Measurements from ENCODE around the gene HOXA11. TPM values are rescaled to one million over a fixed set of nuclear protein-coding genes. Genes with fewer than 3 reads are reported as not detected.

HOXA11 gene
- total RNA-seq, 1 donor from 2014 or later = not detected

- DNase-seq (ENCODE audit: low spot score) = no peak
- Mint-ChIP-seq H3K27ac (ENCODE audit: unreplicated experiment) (no peak within 1 kb of the TSS), H3K9me3 (ENCODE audit: unreplicated experiment) (no peaks in the 10 kb centered on the region), H3K4me1 (ENCODE audit: unreplicated experiment) (peaks cover 26% of the 10 kb centered on the region), H3K27me3 (ENCODE audit: unreplicated experiment) (peaks cover 26% of the 10 kb centered on the region), H3K4me3 (ENCODE audit: unreplicated experiment) (peak within 1 kb of the TSS; percentile 88), H3K36me3 (ENCODE audit: low read depth, unreplicated experiment) (no peaks in the 10 kb centered on the region)
- TF ChIP-seq CTCF (IDR thresholded peaks at IDR 0.05; ENCODE audit: unreplicated experiment) = no peak
Observed at GRCh38 chr7:27199849-27200760, 15.1 kb upstream of the HOXA11 start, which contains the start of gene HOXA13. HOXA13 (minus strand) TSS chr7:27200091; CDS start chr7:27200077, 14 bp downstream.

- H3K4me3 Mint-ChIP-seq (ENCODE audit: unreplicated experiment) = no peak overlapping the region
- no peak for TF ChIP-seq CTCF (IDR thresholded peaks at IDR 0.05; ENCODE audit: unreplicated experiment)
- peaks cover 22% of the 10 kb centered on the region for H3K4me1 Mint-ChIP-seq (ENCODE audit: unreplicated experiment)
- no peak for DNase-seq (ENCODE audit: low spot score)
- no peaks in the 10 kb centered on the region for H3K9me3 Mint-ChIP-seq (ENCODE audit: unreplicated experiment)
- no peaks in the 10 kb centered on the region for H3K36me3 Mint-ChIP-seq (ENCODE audit: low read depth, unreplicated experiment)
- peaks cover 27% of the 10 kb centered on the region for H3K27me3 Mint-ChIP-seq (ENCODE audit: unreplicated experiment)
- H3K27ac Mint-ChIP-seq (ENCODE audit: unreplicated experiment) = no peak overlapping the region
Observed at GRCh38 chr7:27198871-27199801, 14.1 kb upstream of the HOXA11 start.

GRCh38 chr7:27198138-27198841 lies 13.3 kb upstream of the HOXA11 start:
- no peak for DNase-seq (ENCODE audit: low spot score)
- Mint-ChIP-seq H3K9me3 (ENCODE audit: unreplicated experiment) (no peaks in the 10 kb centered on the region), H3K4me3 (ENCODE audit: unreplicated experiment) (peak overlapping the region; percentile 13), H3K27me3 (ENCODE audit: unreplicated experiment) (peaks cover 29% of the 10 kb centered on the region), H3K36me3 (ENCODE audit: low read depth, unreplicated experiment) (no peaks in the 10 kb centered on the region), H3K4me1 (ENCODE audit: unreplicated experiment) (peaks cover 22% of the 10 kb centered on the region), H3K27ac (ENCODE audit: unreplicated experiment) (peak overlapping the region; percentile 19)
- no peak for TF ChIP-seq CTCF (IDR thresholded peaks at IDR 0.05; ENCODE audit: unreplicated experiment)

GRCh38 chr7:27197137-27198042 lies 12.4 kb upstream of the HOXA11 start:
- Mint-ChIP-seq H3K4me1 (ENCODE audit: unreplicated experiment) (peaks cover 22% of the 10 kb centered on the region), H3K27ac (ENCODE audit: unreplicated experiment) (no peak overlapping the region), H3K9me3 (ENCODE audit: unreplicated experiment) (no peaks in the 10 kb centered on the region), H3K4me3 (ENCODE audit: unreplicated experiment) (no peak overlapping the region), H3K36me3 (ENCODE audit: low read depth, unreplicated experiment) (no peaks in the 10 kb centered on the region), H3K27me3 (ENCODE audit: unreplicated experiment) (peaks cover 31% of the 10 kb centered on the region)
- no peak for DNase-seq (ENCODE audit: low spot score)
- no peak for TF ChIP-seq CTCF (IDR thresholded peaks at IDR 0.05; ENCODE audit: unreplicated experiment)
